Activated naive CD4-positive, alpha-beta T cell treated with anti-CD3 and anti-CD28 coated beads for 36 hours (primary cell): ENCODE data around the gene CENPX. TPM values are rescaled to one million over a fixed set of nuclear protein-coding genes. Genes with fewer than 3 reads are reported as not detected.

Source experiments
- total RNA-seq, 2 experiments: library from RNA; stranded (reverse); gene quantifications; one replicate each; pipeline ENCODE4 v1.2.3, GENCODE V29; 2021

Gene CENPX
- total RNA-seq, 2 experiments from 2014 or later, result 55.8 to 57.8 TPM

Other genes with a start within 250 kb of the CENPX start
- not detected for gene GCGR, start 218.7 kb downstream of the CENPX start, total RNA-seq
- 10 to 100 TPM; 53.7 to 55.6 TPM for gene MCRIP1, start 189.6 kb downstream of the CENPX start, total RNA-seq
- gene PPP1R27, start 187.8 kb downstream of the CENPX start, total RNA-seq, result not detected
- 100 to 1,000 TPM; 273 to 276 TPM for gene P4HB, start 162.3 kb downstream of the CENPX start, total RNA-seq
- 100 to 1,000 TPM; 355 to 389 TPM for gene ARHGDIA, start 151.5 kb downstream of the CENPX start, total RNA-seq
- gene ALYREF, start 131.3 kb downstream of the CENPX start, total RNA-seq, result 100 to 1,000 TPM; 213 to 217 TPM
- 100 to 1,000 TPM; 171 to 182 TPM for gene ANAPC11, start 131.2 kb downstream of the CENPX start, total RNA-seq
- gene NPB, start 120.6 kb downstream of the CENPX start, total RNA-seq, result under 1 TPM; 0.12 to 0.19 TPM
- 10 to 100 TPM; 15.9 to 16.6 TPM for gene PCYT2, start 111.5 kb downstream of the CENPX start, total RNA-seq
- 10 to 100 TPM; 18.8 to 22.1 TPM for gene SIRT7, start 104.7 kb downstream of the CENPX start, total RNA-seq
- 10 to 100 TPM; 13.5 to 14.8 TPM for gene MAFG, start 95.1 kb downstream of the CENPX start, total RNA-seq
- gene PYCR1, start 85.6 kb downstream of the CENPX start, total RNA-seq, result 100 to 1,000 TPM; 121 to 130 TPM
- not detected for gene MYADML2, start 75.6 kb downstream of the CENPX start, total RNA-seq
- gene NOTUM, start 61.7 kb downstream of the CENPX start, total RNA-seq, result under 1 TPM; 0.35 to 0.38 TPM
- 10 to 100 TPM; 33.6 to 34.8 TPM for gene ASPSCR1, start 45.2 kb downstream of the CENPX start, total RNA-seq
- 10 to 100 TPM; 12.0 to 12.5 TPM for gene LRRC45, start 427 bp upstream of the CENPX start, total RNA-seq
- 1 to 10 TPM; 4.5 to 4.8 TPM for gene RAC3, start 8.8 kb upstream of the CENPX start, total RNA-seq
- 100 to 1,000 TPM; 139 to 146 TPM for gene DCXR, start 14.8 kb upstream of the CENPX start, total RNA-seq
- gene RFNG, start 28.9 kb upstream of the CENPX start, total RNA-seq, result 10 to 100 TPM; 17.6 to 18.0 TPM
- 10 to 100 TPM; 91.0 to 91.3 TPM for gene GPS1, start 29.0 kb upstream of the CENPX start, total RNA-seq
- gene DUS1L, start 42.9 kb upstream of the CENPX start, total RNA-seq, result 100 to 1,000 TPM; 132 to 133 TPM
- gene FASN, start 75.4 kb upstream of the CENPX start, total RNA-seq, result 100 to 1,000 TPM; 183 to 195 TPM
- 10 to 100 TPM; 40.7 to 43.9 TPM for gene CCDC57, start 190.0 kb upstream of the CENPX start, total RNA-seq
- 10 to 100 TPM; 15.2 to 18.3 TPM for gene SLC16A3, start 206.2 kb upstream of the CENPX start, total RNA-seq